T-helper 2 cell treated with Interferon-gamma antibody and Interleukin-4, amounts not matched to agents 100 ng/mL and 5 ng/mL, for 36 hours (primary cell): ENCODE results near the gene DDR1. TPM values are rescaled to one million over a fixed set of nuclear protein-coding genes. Genes with fewer than 3 reads are reported as not detected.
"Not testable (repeated sequence)": the region's sequence is repeated elsewhere in the genome, so short reads cannot be mapped to it uniquely, and the experiment has no call there.

Experiments
- intact Hi-C: fragments of 100-400 bp; cut with micrococcal nuclease; formaldehyde crosslinking; loops from one replicate; pipeline ENCODE4 v1.15.1; 2023
- total RNA-seq: library from RNA; stranded (reverse); gene quantifications from 2 replicates; pipeline ENCODE4 v1.2.3, GENCODE V29; 2022

DDR1 gene
- total RNA-seq, 1 donor from 2014 or later, result 6.6 TPM

DNA sequence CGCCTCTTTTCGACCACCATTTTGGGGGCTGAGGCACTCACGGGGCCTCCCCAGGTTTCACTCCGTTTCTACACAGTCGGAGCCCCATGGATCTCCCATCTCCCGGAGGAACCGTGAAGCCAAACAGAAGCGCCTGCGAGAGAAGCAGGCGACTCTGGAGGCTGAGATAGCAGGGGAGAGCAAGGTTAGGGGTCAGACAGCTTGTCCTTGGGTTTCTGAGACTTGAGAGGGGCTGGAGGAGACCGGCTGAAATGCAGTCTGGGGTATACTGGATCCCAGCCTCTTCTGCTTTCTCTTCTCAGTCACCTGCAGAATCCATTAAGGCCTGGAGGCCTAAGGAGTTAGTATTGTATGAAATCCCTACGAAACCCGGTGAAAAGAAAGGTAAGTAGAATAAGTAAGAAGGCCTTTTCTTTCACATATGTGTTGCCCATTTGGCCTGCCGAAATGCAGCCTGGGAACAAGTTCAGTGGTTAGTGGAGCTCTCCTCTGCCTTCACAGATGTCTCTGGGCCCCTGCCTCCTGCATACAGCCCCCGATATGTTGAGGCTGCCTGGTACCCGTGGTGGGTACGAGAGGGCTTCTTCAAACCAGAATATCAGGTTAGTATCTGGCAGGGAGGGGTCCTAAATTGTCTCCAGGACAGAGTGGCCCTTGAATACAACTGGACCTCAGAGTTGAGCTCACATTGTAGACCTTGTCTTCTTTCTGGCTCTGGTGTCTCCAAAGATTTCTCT, 30.7 kb downstream of the DDR1 start:
- intact Hi-C loops, result loop anchor here (1.0 to 10.0 kb wide), 6 partner anchors 87 to 240 kb away; partner anchors contain the start of gene DHX16

- intact Hi-C loops, result loop anchor here (1.0 to 10.0 kb wide), 6 partner anchors 87 to 241 kb away; partner anchors contain the start of gene DHX16
Measured at GRCh38 chr6:30915591-30915946, 31.2 kb downstream of the DDR1 start.

GRCh38 chr6:30917041-30917440, 32.7 kb downstream of the DDR1 start:
- intact Hi-C loops, result loop anchor here (5.0 to 10.0 kb wide), 2 partner anchors 150 to 242 kb away; partner anchors contain the start of gene DHX16

DNA sequence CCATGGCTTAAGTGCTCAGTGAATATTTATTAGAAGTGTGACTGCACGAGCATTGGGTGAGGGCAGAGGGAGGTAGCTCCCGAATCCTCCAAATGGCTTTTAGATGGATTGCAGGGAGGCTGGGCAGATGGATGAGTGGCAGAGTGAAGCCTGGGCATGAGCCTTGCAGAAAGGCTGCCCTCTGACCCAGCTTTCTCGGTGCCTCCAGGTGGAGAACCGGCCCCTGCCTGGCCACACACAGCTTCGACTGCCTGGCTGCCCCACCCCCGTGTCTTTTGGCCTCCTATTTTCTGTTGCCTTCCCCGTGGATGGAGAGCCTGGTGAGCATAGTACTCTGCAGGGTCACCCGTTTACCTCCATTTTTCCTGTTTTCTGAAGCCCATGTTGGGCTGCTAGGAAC, 33.2 kb downstream of the DDR1 start:
- intact Hi-C loops, result loop anchor here (5.0 to 10.0 kb wide), 2 partner anchors 150 to 243 kb away; partner anchors contain the start of gene DHX16

DNA sequence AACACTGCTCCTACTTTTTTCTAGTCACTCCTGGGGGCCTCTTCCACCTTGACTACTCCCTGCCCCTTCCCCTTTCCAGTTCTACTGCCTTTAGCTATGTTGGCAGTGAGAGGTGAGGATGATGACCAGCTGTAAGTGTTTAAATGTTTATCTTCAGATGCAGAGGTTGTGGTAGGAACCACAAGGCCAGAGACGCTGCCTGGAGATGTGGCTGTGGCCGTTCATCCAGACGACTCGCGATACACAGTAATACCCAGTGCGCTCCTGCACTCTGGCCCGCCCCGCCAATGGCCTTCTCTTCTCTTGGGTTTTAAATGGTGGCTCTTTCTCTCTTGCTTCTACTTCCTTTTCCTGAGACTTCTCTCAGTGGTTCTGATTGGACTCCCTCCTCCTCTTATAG, 34.4 kb downstream of the DDR1 start:
- intact Hi-C loops, result loop anchor here (5.0 to 10.0 kb wide), 2 partner anchors 149 to 244 kb away; partner anchors contain the start of gene DHX16

- intact Hi-C loops, result no loop called here
Measured at GRCh38 chr6:30922447-30922852, 38.1 kb downstream of the DDR1 start.

GRCh38 chr6:30924040-30924627, 39.8 kb downstream of the DDR1 start:
- intact Hi-C loops, result not testable (repeated sequence)

DNA sequence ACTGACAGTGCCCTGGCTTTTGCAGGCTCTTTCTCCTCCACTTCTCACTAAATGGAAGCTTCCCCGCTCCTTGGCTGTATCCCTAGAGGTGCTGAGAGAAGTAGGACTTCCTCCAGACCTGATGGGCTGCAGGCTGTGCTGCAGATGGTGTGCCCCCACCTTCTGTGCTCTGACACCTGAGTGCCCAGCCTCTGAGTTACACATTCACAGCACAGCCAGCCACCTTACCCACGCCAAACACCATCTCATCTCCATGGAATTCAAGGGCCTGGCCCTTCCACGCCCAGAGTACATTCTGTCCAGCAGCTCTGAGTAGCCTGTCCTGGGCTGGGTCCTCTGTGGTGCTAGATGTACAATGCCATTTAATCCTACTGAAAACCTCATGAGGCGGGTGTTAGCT, 42.3 kb downstream of the DDR1 start:
- intact Hi-C loops, result no loop called here

- intact Hi-C loops, result not testable (repeated sequence)
Measured at GRCh38 chr6:30927080-30927479, 42.8 kb downstream of the DDR1 start.

GRCh38 chr6:30928677-30929076, 44.4 kb downstream of the DDR1 start:
- intact Hi-C loops, result no loop called here

DNA sequence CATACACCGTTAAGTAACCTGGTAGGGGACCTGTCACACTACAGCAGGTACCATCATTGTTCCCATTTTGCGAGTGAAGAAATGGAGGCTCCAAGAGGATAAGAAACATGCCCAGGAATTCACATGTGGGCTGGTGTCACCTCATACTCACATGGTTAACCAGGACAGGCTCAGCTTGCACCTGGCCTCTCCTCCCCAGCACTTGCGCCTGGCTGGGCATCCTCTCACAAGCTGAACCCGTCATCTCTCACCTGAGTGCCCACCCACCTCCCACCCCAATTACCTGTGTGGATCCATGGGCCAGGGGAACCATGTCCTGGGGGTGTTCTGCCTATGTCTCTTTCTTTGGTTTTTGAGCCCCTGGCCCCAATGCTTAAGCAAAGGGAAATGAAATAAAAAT, 46.2 kb downstream of the DDR1 start:
- intact Hi-C loops, result no loop called here

DNA sequence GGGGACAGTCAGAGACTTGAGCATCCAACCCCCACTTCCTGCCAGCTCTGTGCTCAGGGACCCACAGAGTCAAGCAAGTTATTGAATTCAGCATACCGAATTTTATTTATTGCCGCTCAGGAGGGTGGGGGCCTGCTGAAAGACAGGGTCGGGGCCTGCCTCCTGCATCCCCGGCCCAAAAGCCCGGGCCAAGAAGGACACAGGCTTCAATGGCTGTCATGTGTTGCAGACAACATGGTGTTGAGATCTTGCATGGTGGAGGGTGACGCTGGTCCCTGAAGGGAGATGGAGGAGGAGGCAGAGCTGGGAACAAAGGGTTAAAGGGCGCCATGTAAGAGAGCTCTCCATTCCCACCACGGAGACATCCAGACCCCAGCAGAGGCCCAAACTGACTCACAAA, 47.0 kb downstream of the DDR1 start:
- intact Hi-C loops, result no loop called here

- intact Hi-C loops, result no loop called here
Measured at GRCh38 chr6:30931969-30932645, 47.8 kb downstream of the DDR1 start, which contains the start of gene SFTA2. Gene SFTA2 (minus strand): TSS chr6:30932170. CDS start chr6:30932096, 74 bp downstream.

GRCh38 chr6:30932665-30933365, 48.5 kb downstream of the DDR1 start:
- intact Hi-C loops, result no loop called here

- intact Hi-C loops, result no loop called here
Measured at GRCh38 chr6:30935018-30935417, 50.7 kb downstream of the DDR1 start.

DNA sequence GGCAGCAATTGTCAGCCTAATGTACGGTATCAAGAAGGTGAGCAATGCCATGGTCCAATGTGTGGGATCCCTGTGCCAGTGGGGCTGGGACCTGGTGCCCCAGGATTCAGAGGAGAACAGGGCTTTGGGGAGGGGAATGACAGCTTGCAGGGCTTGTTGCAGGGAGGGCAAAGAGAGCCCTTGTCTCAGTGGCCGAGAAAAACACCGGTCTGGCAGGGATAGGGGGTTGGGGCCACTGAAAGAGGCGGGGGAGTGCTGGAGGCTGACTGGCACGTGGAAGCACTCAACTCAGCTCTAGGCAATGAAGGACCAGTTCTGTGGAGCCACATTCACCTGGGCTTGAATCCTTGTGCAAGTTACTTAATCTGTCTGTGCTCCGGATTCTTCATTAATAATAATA, 52.9 kb downstream of the DDR1 start:
- intact Hi-C loops, result no loop called here

DNA sequence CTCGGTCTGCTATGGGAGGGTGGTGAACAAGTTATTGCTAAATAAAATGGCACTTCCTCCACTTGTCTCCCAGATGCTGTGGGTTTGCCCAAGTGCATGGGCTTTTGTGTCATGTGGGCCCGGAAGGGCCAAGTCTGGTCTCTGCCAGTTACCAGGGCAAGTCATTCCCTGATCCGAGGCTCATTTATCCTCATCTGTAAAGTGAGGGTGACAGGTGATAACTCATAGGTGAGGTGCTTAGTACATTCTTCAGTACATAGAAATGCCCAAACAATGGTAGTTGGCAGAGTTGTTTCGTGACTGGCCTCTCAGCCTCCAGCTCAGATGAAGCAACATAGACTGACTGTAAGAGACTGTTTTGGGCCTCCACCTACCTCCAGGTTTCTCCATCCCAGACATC, 54.4 kb downstream of the DDR1 start:
- intact Hi-C loops, result no loop called here

DNA sequence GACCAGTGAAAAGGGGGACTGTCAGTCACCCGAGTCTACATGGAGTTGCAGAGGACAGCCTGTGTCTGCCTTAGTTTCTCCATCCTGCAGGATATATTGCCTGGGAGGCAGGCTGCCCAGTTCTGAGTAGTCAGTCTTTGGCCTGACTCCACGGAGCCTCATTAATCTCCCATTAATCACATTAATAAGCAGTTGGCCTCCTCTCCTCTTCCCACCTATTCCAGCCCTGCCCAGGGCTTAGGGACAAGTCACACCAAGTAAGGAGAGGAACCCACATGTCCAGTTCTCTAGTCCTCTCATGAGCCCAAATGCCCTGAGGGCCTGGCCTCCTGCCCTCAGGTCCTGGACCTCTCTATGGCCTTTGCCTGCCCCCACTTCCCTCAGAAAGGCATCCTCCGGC, 55.2 kb downstream of the DDR1 start:
- intact Hi-C loops, result no loop called here

DNA sequence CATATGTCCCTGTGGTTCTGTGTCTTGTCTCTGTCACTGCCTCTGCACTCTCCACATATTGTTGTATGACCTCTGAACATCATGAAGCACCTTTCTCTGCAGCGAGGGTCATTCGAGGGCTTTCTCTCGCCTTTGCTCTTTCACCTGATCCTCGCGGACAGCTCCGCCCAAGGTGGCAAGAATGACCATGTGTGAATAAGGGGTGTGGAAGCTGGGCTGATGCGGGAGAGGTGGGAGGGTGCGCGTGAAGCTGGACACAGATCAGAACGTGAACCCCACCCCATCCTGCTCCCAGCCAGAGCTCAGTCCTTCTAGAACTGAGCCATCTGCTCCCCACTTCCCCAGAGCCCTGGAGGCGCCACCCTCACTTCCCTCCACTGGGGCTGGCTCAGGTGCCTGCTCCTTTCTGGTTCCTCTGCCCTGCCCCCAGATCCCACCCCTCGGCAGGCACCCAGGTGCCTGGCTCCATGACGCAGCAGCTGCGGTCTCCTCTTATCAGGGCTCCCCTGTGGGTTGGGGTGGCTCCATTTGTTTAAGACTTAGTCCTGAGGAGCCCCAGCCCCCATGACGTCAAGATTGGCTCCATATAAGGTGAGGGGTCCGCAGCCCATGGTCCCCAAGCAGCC, 56.2 kb downstream of the DDR1 start, which contains the start of gene MUCL3:
MUCL3 (plus strand) TSS at position 613 of the 626 bp plus-strand sequence. CDS start 27 bp downstream, outside the sequence.
- intact Hi-C loops, result no loop called here

DNA sequence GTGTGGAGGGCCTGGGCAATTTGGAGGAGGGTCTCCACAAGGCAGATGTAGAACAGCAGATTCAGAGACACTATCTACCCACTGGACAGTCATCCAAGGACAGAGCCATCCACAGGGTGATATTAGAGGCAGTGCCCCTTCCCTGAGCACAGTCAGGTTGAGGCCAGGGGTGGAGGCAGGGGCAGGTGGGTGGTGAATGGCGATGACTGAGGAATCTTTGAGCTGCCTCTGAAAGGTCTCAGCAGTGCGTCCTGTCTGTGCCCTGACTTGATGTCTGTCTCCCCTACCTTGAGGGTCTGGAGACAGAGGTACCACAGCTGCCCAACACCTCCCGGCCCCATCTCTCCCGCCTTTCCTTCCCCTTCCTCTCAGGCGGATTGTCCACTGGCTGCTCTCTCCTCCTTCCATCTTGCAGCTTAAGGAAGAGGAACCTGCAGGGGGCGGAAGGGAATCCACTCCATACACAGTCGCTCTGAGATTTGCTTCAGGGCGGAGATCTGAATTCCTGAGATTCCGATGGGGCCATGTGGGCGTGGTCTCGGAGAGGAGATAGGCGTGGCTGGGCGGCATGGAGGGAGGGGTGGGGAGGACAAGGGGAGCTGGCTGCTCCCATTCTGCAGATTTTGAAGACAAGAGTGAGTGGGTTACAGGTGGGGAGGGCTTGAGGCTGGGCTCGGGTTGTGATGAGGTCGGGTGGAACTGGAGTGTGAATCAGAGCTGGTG, 58.2 kb downstream of the DDR1 start:
- intact Hi-C loops, result no loop called here
